Measurements from ENCODE around the gene KCNJ12.
"Not testable (repeated sequence)": the region's sequence is repeated elsewhere in the genome, so short reads cannot be mapped to it uniquely, and the experiment has no call there.

KCNJ12 gene

DNA sequence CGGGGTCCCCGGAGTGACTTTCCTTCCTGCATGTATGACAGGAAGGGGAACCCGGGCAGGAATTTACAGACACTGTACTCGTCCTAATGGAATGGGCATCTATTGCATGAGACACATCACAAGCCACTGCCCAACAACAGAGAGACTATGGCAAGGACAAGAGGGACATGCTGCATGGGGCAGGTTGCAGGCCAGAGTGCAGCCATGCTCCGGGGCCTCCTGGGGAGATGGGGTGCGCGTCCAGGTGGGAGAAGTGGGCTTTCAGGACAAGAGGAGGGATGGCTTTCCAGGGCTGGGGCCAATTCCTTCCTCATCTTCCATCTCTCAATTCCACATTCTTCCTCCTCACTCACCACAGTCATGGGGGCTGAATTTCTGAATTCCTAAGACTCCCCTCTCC lies 60.3 kb downstream of the KCNJ12 start:
- H3K4me3 ChIP-seq (ENCODE audit: low read depth in 1 of 2, low read length in 2 of 2); H3K4me1 ChIP-seq (ENCODE audit: insufficient read depth, low read length); H3K9ac ChIP-seq (ENCODE audit: low read length); H3K27me3 ChIP-seq (ENCODE audit: control insufficient read depth in 1 of 2, insufficient read depth in 2 of 2, low read length in 2 of 2); H3K36me3 ChIP-seq (ENCODE audit: insufficient read depth, low read length); H3K9me3 ChIP-seq (ENCODE audit: low read length); H3K27ac ChIP-seq (ENCODE audit: low read depth, low read length): not testable (repeated sequence)

DNA sequence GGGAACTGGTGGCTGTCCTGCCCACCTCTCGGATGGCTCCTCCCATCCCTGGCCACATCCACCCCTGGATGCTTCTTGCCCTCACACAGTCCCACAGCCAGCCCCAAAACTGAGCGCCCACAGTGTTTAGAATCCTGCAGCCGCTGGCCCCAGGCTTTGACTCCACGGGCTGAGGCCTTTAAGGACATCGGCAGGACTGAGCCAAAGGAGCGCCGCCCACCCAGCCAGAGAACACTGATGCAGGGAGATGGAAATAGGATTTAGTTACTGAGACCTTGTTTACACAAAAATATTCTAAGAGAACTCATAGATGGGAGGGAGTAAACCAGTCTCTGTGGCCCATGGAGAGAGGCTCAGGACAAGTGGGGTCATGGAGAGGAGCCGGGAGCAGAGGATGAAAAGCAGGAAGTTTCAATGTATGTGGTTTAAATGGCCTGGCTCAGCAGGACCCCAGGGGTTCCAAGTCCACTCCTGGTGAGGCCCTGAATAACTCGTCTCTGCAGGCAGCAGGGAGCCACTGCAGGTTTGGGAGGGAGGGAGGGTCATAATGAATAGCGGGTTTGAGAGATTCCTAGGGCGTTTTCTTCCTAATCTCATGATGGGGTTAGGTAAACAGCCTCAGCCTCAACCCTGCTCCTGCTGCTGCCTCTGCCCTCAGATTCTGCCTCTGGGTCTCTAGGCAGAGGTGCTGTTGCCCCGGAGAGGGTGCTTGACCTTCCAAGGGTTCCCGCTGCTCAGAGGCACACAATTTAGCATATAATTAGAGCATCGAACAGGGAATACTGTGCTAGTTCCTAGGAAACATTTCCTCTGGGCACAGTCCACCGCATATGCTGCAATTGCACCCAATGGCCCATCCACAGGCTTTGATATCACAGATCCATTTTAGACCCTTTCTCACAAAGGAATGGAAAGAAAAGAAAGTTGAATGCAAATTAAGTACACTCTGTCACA lies 61.0 kb downstream of the KCNJ12 start:
- H3K9ac ChIP-seq (ENCODE audit: low read length), result not testable (repeated sequence)

DNA sequence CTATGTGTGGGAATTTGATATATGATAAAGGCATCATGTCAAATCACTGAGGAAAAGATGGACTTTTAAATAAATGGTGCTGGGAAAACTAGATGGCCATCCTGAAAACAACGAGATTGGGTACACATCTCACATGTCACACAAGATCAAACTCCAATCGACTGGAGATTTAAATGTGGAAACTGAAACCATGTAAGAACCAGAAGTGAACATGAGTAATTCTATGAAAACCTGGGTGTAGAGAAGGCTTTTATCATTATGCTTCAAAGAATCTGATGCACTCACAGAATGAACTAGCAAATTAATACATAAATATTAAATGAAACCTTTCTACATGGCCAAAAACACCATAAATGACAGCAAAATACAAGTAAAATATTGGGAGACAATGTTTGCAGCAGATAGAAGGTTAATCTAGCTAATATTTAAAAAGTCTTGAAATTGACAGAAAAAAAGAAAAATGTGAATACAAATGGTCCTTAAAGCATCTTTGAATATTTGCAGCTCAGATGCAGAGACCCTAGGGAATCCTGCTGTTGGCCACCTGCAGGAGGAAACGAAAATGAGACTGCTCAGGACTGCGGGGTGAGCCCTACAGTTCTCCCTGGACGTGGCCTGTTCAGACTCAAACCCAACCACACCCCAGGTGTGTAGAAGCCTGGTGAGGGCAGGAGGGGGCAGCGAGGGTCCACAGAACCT lies 62.3 kb downstream of the KCNJ12 start:
- not testable (repeated sequence) for H3K4me3 ChIP-seq (ENCODE audit: low read depth in 1 of 2, low read length in 2 of 2); H3K4me1 ChIP-seq (ENCODE audit: insufficient read depth, low read length); H3K36me3 ChIP-seq (ENCODE audit: insufficient read depth, low read length); H3K27ac ChIP-seq (ENCODE audit: low read depth, low read length); H3K9ac ChIP-seq (ENCODE audit: low read length); H3K27me3 ChIP-seq (ENCODE audit: control insufficient read depth in 1 of 2, insufficient read depth in 2 of 2, low read length in 2 of 2); H3K9me3 ChIP-seq (ENCODE audit: low read length)

More for the DNA sequence above, 61.0 kb downstream of the KCNJ12 start:
- H3K36me3 ChIP-seq (ENCODE audit: insufficient read depth, low read length); H3K27ac ChIP-seq (ENCODE audit: low read depth, low read length); H3K4me3 ChIP-seq (ENCODE audit: low read depth in 1 of 2, low read length in 2 of 2); H3K27me3 ChIP-seq (ENCODE audit: control insufficient read depth in 1 of 2, insufficient read depth in 2 of 2, low read length in 2 of 2); H3K9me3 ChIP-seq (ENCODE audit: low read length); H3K4me1 ChIP-seq (ENCODE audit: insufficient read depth, low read length): not testable (repeated sequence)

DNA sequence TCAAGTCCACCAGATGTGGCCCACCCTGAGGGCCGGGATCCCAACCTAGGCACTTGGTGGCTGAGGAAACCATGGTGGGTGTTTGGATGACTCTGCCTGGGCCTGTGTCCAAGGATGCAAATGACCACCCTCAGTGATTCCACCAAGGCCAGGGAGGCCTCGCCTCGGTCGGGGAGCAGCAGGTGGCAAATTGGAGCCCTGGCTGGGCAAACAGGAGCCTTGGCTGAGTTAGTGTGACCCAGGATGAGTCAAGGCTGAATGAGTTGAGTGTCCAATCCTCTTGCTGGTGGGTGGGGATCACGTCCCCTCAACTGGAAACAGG lies 62.8 kb downstream of the KCNJ12 start:
- not testable (repeated sequence) for H3K4me3 ChIP-seq (ENCODE audit: low read depth in 1 of 2, low read length in 2 of 2); H3K27ac ChIP-seq (ENCODE audit: low read depth, low read length); H3K4me1 ChIP-seq (ENCODE audit: insufficient read depth, low read length); H3K9me3 ChIP-seq (ENCODE audit: low read length); H3K9ac ChIP-seq (ENCODE audit: low read length); H3K27me3 ChIP-seq (ENCODE audit: control insufficient read depth in 1 of 2, insufficient read depth in 2 of 2, low read length in 2 of 2); H3K36me3 ChIP-seq (ENCODE audit: insufficient read depth, low read length)

DNA sequence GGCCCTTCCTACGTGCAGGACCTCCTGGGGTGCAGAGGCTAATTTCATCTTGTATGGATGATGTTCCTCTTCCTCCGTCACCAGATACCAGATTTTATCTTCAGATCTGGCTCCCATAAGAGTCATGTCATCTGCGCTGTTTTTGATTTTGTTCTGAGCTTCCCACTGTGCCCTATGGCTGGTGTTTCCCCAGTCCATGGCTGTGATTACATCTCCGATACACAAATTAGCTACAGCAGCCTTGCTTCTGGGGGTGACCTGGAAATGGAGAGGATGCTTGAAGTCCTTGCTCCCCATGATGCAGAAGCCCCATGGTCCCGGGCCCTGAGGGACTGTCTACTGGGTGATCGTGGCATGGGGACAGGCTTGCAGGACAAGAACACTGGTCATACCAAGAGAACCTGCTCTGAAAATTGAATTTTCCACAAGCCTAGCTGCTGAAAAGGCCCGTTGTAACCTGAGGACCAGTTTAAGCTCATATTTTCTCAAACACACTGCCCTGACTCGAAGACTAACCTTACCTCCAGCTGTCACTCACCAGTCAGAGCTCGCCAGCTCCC lies 69.0 kb downstream of the KCNJ12 start:
- no peak overlapping the region for H3K9ac ChIP-seq (ENCODE audit: low read length)
- H3K4me3 ChIP-seq (ENCODE audit: low read depth in 1 of 2, low read length in 2 of 2), result no peak overlapping the region
- H3K27me3 ChIP-seq (ENCODE audit: control insufficient read depth in 1 of 2, insufficient read depth in 2 of 2, low read length in 2 of 2), result no peaks in the 10 kb centered on the region
- H3K27ac ChIP-seq (ENCODE audit: low read depth, low read length), result no peak overlapping the region
- no peaks in the 10 kb centered on the region for H3K36me3 ChIP-seq (ENCODE audit: insufficient read depth, low read length)
- H3K9me3 ChIP-seq (ENCODE audit: low read length), result no peaks in the 10 kb centered on the region
- H3K4me1 ChIP-seq (ENCODE audit: insufficient read depth, low read length), result no peaks in the 10 kb centered on the region

DNA sequence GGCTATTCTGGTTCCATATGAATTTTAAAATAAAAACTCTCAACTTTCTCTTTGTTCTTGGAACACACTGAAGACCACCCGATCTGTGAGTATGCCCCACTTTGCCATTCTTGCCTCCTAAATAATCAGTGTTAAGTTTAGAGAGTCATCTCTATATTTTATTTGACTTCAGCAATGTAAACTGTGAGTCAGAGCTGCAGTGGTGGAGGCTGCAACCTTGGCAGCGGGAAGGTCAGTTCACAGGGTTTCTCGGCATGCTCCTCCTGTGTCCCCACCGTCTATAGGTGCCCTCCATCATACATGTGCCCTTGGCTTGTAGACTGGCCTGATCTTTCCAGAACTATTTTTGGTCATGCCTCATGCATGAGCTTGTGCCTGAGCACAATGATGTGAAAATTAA lies 71.4 kb downstream of the KCNJ12 start:
- not testable (repeated sequence) for H3K27ac ChIP-seq (ENCODE audit: low read depth, low read length); H3K4me1 ChIP-seq (ENCODE audit: insufficient read depth, low read length); H3K9me3 ChIP-seq (ENCODE audit: low read length); H3K9ac ChIP-seq (ENCODE audit: low read length); H3K36me3 ChIP-seq (ENCODE audit: insufficient read depth, low read length); H3K4me3 ChIP-seq (ENCODE audit: low read depth in 1 of 2, low read length in 2 of 2); H3K27me3 ChIP-seq (ENCODE audit: control insufficient read depth in 1 of 2, insufficient read depth in 2 of 2, low read length in 2 of 2)

DNA sequence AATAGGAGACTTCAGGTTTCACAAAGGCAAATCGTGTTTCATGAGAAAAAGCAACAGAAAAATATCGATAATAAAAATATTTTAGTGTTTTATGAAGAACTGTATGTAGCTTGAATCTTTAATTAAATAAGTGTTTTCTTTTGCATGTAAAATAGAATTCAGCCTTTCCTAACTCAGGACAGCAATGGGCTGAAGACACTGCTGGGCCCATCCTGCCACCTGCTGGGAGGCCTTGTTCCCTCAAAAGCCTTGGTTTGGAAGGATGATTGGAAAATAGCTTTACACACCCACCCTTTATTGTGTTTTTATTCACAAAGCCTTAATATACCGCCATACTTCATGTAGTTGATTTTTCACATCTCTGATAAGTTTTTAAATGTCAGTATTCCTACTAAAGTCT lies 73.7 kb downstream of the KCNJ12 start:
- not testable (repeated sequence) for H3K4me1 ChIP-seq (ENCODE audit: insufficient read depth, low read length); H3K4me3 ChIP-seq (ENCODE audit: low read depth in 1 of 2, low read length in 2 of 2); H3K27ac ChIP-seq (ENCODE audit: low read depth, low read length); H3K36me3 ChIP-seq (ENCODE audit: insufficient read depth, low read length); H3K9me3 ChIP-seq (ENCODE audit: low read length); H3K9ac ChIP-seq (ENCODE audit: low read length); H3K27me3 ChIP-seq (ENCODE audit: control insufficient read depth in 1 of 2, insufficient read depth in 2 of 2, low read length in 2 of 2)

DNA sequence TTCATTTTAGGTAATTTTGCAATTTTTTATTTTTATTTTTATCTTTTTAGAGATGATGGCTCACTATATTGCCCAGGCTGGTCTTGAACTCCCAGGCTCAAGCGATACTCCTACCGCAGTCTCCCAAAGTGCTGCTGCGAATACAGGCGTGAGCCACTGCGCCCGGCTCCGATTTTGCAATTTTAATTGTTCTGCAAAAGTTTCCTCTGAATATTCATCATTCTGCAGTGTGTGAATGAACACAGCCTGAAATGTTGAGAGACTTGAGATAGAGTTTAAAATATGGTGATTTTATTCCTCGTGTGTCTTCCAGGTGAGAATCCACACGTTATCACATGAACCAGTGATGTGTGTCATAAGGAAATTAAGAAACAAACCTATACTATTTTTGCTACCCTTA lies 75.8 kb downstream of the KCNJ12 start:
- Histone ChIP-seq H3K4me1 (ENCODE audit: insufficient read depth, low read length) (no peaks in the 10 kb centered on the region), H3K27ac (ENCODE audit: low read depth, low read length) (no peak overlapping the region), H3K9me3 (ENCODE audit: low read length) (no peaks in the 10 kb centered on the region), H3K4me3 (ENCODE audit: low read depth in 1 of 2, low read length in 2 of 2) (no peak overlapping the region), H3K9ac (ENCODE audit: low read length) (no peak overlapping the region), H3K27me3 (ENCODE audit: control insufficient read depth in 1 of 2, insufficient read depth in 2 of 2, low read length in 2 of 2) (no peaks in the 10 kb centered on the region), H3K36me3 (ENCODE audit: insufficient read depth, low read length) (no peaks in the 10 kb centered on the region)

DNA sequence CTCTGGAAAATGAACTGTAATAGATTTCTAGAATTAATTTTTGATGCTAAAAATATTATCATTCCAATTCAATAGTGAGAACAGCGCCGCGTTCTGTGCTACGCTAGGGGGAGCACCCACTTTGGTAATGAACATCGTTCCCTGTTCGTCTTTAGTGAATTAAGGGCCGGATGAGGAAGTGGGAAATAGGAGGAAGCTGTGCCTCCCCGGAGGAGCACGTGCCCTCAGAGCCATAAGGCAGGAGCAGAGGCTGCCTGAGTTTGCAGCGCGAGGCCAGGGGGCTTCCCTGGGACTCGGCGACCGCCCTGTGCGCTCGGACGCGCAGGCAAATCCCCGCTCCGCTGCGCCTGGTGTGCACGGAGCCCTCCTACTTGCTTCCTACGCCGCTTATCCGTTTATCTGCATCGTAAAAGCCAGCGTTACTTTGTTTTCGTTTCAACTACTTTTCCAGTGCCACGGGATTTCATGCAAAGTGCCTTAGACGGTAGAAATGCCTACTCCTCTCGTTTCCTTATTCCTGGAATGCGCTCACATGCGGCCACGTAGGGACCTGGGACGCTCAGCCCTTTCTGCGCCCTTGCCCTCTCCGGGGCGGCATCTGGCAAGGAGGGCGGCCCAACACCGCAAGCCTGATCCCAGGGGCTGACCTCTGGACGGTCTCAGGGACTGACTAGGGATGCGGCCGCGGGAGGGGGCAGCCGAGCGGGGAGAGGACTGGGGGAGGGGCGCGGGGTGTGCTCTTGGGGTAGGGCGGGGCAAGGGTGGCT lies 76.4 kb downstream of the KCNJ12 start:
- Histone ChIP-seq H3K4me3 (ENCODE audit: low read depth in 1 of 2, low read length in 2 of 2) (peak overlapping the region in 1 of 2 donors; percentile 41), H3K36me3 (ENCODE audit: insufficient read depth, low read length) (no peaks in the 10 kb centered on the region), H3K9ac (ENCODE audit: low read length) (no peak overlapping the region), H3K9me3 (ENCODE audit: low read length) (no peaks in the 10 kb centered on the region), H3K27ac (ENCODE audit: low read depth, low read length) (no peak overlapping the region), H3K4me1 (ENCODE audit: insufficient read depth, low read length) (no peaks in the 10 kb centered on the region), H3K27me3 (ENCODE audit: control insufficient read depth in 1 of 2, insufficient read depth in 2 of 2, low read length in 2 of 2) (no peaks in the 10 kb centered on the region)

DNA sequence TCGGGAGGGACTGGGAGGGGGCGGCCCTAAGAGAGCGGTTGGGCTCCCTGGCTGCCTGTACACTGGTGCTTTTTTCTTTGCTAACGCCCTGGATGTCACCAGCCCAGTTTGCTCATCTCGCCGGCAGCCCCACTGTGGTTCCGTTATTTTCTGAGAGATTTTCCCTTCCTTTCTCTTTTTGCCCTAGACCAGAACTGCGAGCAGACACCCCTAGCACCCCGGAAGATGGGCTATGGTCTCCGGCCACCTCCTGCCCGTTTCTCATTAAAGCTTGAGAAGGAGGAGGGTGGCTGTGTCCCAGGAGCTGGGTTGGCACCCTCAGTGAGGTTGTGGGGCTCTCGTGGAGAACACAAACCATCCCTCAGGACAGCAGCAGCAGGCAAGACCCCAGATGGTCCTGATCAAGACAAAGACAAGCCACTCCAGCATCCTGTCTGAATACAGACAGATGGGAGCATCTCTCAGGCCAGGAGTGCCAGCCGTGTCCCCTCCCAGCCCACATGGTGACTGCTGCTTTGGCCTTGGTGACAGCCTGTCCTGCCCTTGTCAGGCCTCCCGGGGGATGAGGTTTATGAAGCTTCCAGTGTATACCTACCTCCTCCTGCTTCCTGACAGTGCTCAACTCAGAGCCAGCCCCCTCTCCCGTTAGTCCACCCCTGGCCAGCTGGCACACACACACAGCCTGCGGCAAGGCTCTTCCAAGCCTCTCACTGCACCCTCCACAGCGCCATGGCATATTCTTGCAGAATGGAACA lies 77.2 kb downstream of the KCNJ12 start:
- Histone ChIP-seq H3K9me3 (ENCODE audit: low read length) (no peaks in the 10 kb centered on the region), H3K9ac (ENCODE audit: low read length) (no peak overlapping the region), H3K36me3 (ENCODE audit: insufficient read depth, low read length) (no peaks in the 10 kb centered on the region), H3K4me3 (ENCODE audit: low read depth in 1 of 2, low read length in 2 of 2) (peak overlapping the region in 1 of 2 donors; percentile 41), H3K4me1 (ENCODE audit: insufficient read depth, low read length) (no peaks in the 10 kb centered on the region), H3K27ac (ENCODE audit: low read depth, low read length) (no peak overlapping the region), H3K27me3 (ENCODE audit: control insufficient read depth in 1 of 2, insufficient read depth in 2 of 2, low read length in 2 of 2) (no peaks in the 10 kb centered on the region)

DNA sequence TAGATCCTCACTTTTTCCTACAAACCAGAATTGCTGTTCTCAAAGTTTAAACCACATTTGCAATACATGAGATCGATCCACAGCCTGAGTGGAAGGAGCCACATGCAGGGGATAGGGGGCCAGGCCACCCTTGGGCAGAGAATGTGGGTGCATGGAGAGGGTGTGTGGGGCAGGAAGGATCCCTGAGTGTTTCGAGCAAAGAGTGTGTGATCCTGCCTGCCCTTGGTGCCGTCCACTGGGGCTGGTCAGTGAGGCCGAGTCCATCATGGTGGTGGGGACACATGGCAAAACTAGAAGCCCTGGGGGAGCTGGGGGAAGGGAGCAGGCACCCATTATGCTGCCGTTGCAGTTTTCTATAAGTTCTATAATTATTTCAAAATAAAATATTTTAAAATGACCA lies 77.8 kb downstream of the KCNJ12 start:
- not testable (repeated sequence) for H3K9ac ChIP-seq (ENCODE audit: low read length); H3K27ac ChIP-seq (ENCODE audit: low read depth, low read length); H3K27me3 ChIP-seq (ENCODE audit: control insufficient read depth in 1 of 2, insufficient read depth in 2 of 2, low read length in 2 of 2); H3K4me1 ChIP-seq (ENCODE audit: insufficient read depth, low read length); H3K36me3 ChIP-seq (ENCODE audit: insufficient read depth, low read length); H3K9me3 ChIP-seq (ENCODE audit: low read length); H3K4me3 ChIP-seq (ENCODE audit: low read depth in 1 of 2, low read length in 2 of 2)
